Measurements from ENCODE around the gene ZNF488.

The ZNF488 gene

GRCh38 chr10:47329855-47330254 is 54.2 kb downstream of the ZNF488 start:
- DNase-seq (ENCODE audit: low read depth, low spot score) = no peak
- in situ Hi-C loops (cut with HindIII; ENCODE audit: low sequenced_read_pairs) = no loop called here
- H3K4me3 ChIP-seq (ENCODE audit: low read depth, low read length) = no peak overlapping the region
- TF ChIP-seq CTCF (IDR thresholded peaks at IDR 0.05; ENCODE audit: low read depth, low read length) = no peak

GRCh38 chr10:47326927-47327330 is 57.2 kb downstream of the ZNF488 start:
- no peak for DNase-seq (ENCODE audit: low read depth, low spot score)
- in situ Hi-C loops (cut with HindIII; ENCODE audit: low sequenced_read_pairs) = no loop called here
- H3K4me3 ChIP-seq (ENCODE audit: low read depth, low read length) = no peak overlapping the region
- TF ChIP-seq CTCF (IDR thresholded peaks at IDR 0.05; ENCODE audit: low read depth, low read length) = no peak

- no peak for DNase-seq (ENCODE audit: low read depth, low spot score)
- no peak for TF ChIP-seq CTCF (IDR thresholded peaks at IDR 0.05; ENCODE audit: low read depth, low read length)
- in situ Hi-C loops (cut with HindIII; ENCODE audit: low sequenced_read_pairs) = no loop called here
- H3K4me3 ChIP-seq (ENCODE audit: low read depth, low read length) = no peak overlapping the region
Observed at GRCh38 chr10:47326306-47326926, 57.7 kb downstream of the ZNF488 start.

GRCh38 chr10:47325303-47326291 is 58.5 kb downstream of the ZNF488 start:
- DNase-seq (ENCODE audit: low read depth, low spot score) = no peak
- TF ChIP-seq CTCF (IDR thresholded peaks at IDR 0.05; ENCODE audit: low read depth, low read length) = no peak
- in situ Hi-C loops (cut with HindIII; ENCODE audit: low sequenced_read_pairs) = no loop called here
- no peak overlapping the region for H3K4me3 ChIP-seq (ENCODE audit: low read depth, low read length)

GRCh38 chr10:47323636-47324296 is 60.3 kb downstream of the ZNF488 start:
- TF ChIP-seq CTCF (IDR thresholded peaks at IDR 0.05; ENCODE audit: low read depth, low read length) = no peak
- no peak for DNase-seq (ENCODE audit: low read depth, low spot score)
- no peak overlapping the region for H3K4me3 ChIP-seq (ENCODE audit: low read depth, low read length)
- in situ Hi-C loops (cut with HindIII; ENCODE audit: low sequenced_read_pairs) = no loop called here

GRCh38 chr10:47323087-47323486 is 61.0 kb downstream of the ZNF488 start:
- H3K4me3 ChIP-seq (ENCODE audit: low read depth, low read length) = no peak overlapping the region
- no peak for TF ChIP-seq CTCF (IDR thresholded peaks at IDR 0.05; ENCODE audit: low read depth, low read length)
- DNase-seq (ENCODE audit: low read depth, low spot score) = no peak
- in situ Hi-C loops (cut with HindIII; ENCODE audit: low sequenced_read_pairs) = no loop called here

Data from astrocyte of the spinal cord (primary cell).